ENCODE data around the gene CTSO.
A peak's percentile ranks its signal among the peaks of the same experiment; 100 is the strongest.

CTSO gene

DNA sequence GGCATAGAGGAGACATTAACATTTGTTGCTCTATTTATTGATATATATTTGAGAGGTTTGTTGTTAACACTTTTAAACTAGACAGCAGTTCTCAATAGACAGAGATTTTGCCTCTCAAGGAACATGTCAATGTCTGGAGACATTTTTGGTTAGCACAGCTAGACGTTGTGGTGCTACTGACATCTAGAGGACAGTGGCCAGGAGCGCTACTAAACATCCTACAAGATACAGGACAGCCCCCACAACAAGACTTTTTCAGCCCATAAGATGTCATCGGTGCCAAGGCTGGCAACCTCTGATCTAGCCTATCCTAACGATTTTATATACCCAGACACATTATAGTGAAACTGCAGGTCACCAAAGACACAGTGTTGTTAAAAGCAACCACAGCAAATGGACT is 18.4 kb upstream of the CTSO start:
- TF ChIP-seq, protein P1, sequence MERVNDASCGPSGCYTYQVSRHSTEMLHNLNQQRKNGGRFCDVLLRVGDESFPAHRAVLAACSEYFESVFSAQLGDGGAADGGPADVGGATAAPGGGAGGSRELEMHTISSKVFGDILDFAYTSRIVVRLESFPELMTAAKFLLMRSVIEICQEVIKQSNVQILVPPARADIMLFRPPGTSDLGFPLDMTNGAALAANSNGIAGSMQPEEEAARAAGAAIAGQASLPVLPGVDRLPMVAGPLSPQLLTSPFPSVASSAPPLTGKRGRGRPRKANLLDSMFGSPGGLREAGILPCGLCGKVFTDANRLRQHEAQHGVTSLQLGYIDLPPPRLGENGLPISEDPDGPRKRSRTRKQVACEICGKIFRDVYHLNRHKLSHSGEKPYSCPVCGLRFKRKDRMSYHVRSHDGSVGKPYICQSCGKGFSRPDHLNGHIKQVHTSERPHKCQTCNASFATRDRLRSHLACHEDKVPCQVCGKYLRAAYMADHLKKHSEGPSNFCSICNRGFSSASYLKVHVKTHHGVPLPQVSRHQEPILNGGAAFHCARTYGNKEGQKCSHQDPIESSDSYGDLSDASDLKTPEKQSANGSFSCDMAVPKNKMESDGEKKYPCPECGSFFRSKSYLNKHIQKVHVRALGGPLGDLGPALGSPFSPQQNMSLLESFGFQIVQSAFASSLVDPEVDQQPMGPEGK (CRISPR knock-in tag; IDR thresholded peaks at IDR 0.05; ENCODE audit: borderline replicate concordance) = no peak
- no peak for TF ChIP-seq ISL1 (CRISPR knock-in tag; IDR thresholded peaks at IDR 0.05)
- no peak for TF ChIP-seq CSDC2 (CRISPR knock-in tag; IDR thresholded peaks at IDR 0.05)
- TF ChIP-seq ZFP3 (CRISPR knock-in tag; IDR thresholded peaks at IDR 0.05) = no peak
- no peak for TF ChIP-seq ZNF565 (CRISPR knock-in tag; conservative IDR thresholded peaks at IDR 0.05; ENCODE audit: low read depth)
- TF ChIP-seq, protein P2, sequence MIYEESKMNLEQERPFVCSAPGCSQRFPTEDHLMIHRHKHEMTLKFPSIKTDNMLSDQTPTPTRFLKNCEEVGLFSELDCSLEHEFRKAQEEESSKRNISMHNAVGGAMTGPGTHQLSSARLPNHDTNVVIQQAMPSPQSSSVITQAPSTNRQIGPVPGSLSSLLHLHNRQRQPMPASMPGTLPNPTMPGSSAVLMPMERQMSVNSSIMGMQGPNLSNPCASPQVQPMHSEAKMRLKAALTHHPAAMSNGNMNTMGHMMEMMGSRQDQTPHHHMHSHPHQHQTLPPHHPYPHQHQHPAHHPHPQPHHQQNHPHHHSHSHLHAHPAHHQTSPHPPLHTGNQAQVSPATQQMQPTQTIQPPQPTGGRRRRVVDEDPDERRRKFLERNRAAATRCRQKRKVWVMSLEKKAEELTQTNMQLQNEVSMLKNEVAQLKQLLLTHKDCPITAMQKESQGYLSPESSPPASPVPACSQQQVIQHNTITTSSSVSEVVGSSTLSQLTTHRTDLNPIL (CRISPR knock-in tag; IDR thresholded peaks at IDR 0.05; ENCODE audit: low read depth) = no peak
- no peak for TF ChIP-seq RARB (CRISPR knock-in tag; IDR thresholded peaks at IDR 0.05)
- TF ChIP-seq PPARA (CRISPR knock-in tag; IDR thresholded peaks at IDR 0.05; ENCODE audit: borderline replicate concordance) = no peak
- TF ChIP-seq, protein P3, sequence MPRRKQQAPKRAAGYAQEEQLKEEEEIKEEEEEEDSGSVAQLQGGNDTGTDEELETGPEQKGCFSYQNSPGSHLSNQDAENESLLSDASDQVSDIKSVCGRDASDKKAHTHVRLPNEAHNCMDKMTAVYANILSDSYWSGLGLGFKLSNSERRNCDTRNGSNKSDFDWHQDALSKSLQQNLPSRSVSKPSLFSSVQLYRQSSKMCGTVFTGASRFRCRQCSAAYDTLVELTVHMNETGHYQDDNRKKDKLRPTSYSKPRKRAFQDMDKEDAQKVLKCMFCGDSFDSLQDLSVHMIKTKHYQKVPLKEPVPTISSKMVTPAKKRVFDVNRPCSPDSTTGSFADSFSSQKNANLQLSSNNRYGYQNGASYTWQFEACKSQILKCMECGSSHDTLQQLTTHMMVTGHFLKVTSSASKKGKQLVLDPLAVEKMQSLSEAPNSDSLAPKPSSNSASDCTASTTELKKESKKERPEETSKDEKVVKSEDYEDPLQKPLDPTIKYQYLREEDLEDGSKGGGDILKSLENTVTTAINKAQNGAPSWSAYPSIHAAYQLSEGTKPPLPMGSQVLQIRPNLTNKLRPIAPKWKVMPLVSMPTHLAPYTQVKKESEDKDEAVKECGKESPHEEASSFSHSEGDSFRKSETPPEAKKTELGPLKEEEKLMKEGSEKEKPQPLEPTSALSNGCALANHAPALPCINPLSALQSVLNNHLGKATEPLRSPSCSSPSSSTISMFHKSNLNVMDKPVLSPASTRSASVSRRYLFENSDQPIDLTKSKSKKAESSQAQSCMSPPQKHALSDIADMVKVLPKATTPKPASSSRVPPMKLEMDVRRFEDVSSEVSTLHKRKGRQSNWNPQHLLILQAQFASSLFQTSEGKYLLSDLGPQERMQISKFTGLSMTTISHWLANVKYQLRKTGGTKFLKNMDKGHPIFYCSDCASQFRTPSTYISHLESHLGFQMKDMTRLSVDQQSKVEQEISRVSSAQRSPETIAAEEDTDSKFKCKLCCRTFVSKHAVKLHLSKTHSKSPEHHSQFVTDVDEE (CRISPR knock-in tag; IDR thresholded peaks at IDR 0.05) = no peak
- no peak for TF ChIP-seq GLIS3 (CRISPR knock-in tag; IDR thresholded peaks at IDR 0.05)
- no peak for TF ChIP-seq TOX (CRISPR knock-in tag; IDR thresholded peaks at IDR 0.05; ENCODE audit: borderline replicate concordance)
- no peak for TF ChIP-seq OSR1 (CRISPR knock-in tag; IDR thresholded peaks at IDR 0.05)
- TF ChIP-seq, protein P4, sequence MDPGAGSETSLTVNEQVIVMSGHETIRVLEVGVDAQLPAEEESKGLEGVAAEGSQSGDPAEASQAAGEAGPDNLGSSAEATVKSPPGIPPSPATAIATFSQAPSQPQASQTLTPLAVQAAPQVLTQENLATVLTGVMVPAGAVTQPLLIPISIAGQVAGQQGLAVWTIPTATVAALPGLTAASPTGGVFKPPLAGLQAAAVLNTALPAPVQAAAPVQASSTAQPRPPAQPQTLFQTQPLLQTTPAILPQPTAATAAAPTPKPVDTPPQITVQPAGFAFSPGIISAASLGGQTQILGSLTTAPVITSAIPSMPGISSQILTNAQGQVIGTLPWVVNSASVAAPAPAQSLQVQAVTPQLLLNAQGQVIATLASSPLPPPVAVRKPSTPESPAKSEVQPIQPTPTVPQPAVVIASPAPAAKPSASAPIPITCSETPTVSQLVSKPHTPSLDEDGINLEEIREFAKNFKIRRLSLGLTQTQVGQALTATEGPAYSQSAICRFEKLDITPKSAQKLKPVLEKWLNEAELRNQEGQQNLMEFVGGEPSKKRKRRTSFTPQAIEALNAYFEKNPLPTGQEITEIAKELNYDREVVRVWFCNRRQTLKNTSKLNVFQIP (CRISPR knock-in tag; IDR thresholded peaks at IDR 0.05; ENCODE audit: borderline replicate concordance, low read depth) = no peak
- no peak for TF ChIP-seq ESRRG (CRISPR knock-in tag; IDR thresholded peaks at IDR 0.05)
- TF ChIP-seq, protein P5, sequence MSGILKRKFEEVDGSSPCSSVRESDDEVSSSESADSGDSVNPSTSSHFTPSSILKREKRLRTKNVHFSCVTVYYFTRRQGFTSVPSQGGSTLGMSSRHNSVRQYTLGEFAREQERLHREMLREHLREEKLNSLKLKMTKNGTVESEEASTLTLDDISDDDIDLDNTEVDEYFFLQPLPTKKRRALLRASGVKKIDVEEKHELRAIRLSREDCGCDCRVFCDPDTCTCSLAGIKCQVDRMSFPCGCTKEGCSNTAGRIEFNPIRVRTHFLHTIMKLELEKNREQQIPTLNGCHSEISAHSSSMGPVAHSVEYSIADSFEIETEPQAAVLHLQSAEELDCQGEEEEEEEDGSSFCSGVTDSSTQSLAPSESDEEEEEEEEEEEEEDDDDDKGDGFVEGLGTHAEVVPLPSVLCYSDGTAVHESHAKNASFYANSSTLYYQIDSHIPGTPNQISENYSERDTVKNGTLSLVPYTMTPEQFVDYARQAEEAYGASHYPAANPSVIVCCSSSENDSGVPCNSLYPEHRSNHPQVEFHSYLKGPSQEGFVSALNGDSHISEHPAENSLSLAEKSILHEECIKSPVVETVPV (CRISPR knock-in tag; IDR thresholded peaks at IDR 0.05) = no peak
- ATAC-seq = peak; percentile 85

DNA sequence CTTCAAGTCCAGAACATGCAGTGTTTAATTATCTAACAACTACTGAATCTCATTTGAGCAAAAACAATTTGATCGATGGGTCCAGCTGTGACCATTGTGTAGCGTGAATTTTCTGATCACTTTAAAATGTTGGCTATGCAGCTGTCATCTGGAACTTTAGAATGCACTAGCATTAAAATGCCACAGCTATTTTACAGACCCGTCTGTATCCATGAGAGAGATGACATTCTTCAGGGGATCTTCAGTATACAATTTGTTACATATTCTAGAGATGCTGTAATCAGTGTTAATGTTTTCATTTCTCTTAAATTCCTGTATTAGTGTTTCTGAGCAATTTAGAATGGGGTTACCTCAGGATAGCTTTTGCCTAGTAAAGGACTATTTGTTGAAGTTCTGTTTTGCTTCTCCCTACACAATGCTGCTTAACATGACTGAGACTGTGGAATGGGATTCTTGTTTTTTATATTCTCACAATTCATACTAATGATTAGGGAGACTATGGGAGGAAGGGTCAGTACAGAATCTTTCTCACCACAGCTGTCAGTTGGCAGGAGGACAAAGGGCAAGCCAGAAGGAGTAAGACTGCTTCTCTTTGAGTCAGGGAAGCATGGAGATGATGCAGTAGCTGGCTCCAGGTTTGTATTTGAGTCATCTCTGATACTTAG is 13.2 kb upstream of the CTSO start:
- TF ChIP-seq ZNF70 (CRISPR knock-in tag; IDR thresholded peaks at IDR 0.05) (no peak), PPARA (CRISPR knock-in tag; IDR thresholded peaks at IDR 0.05; ENCODE audit: borderline replicate concordance) (no peak), ZFP3 (CRISPR knock-in tag; IDR thresholded peaks at IDR 0.05) (no peak), GLIS3 (CRISPR knock-in tag; IDR thresholded peaks at IDR 0.05) (no peak), SNAI2 (CRISPR knock-in tag; IDR thresholded peaks at IDR 0.05) (no peak), ESRRG (CRISPR knock-in tag; IDR thresholded peaks at IDR 0.05) (no peak), BACH2 (CRISPR knock-in tag; IDR thresholded peaks at IDR 0.05; ENCODE audit: borderline replicate concordance) (no peak), ZFP30 (CRISPR knock-in tag; IDR thresholded peaks at IDR 0.05) (no peak), TOX (CRISPR knock-in tag; IDR thresholded peaks at IDR 0.05; ENCODE audit: borderline replicate concordance) (no peak)
- TF ChIP-seq, protein P3 (CRISPR knock-in tag; IDR thresholded peaks at IDR 0.05) = no peak
- TF ChIP-seq, protein P5 (CRISPR knock-in tag; IDR thresholded peaks at IDR 0.05) = no peak
- TF ChIP-seq, protein P2 (CRISPR knock-in tag; IDR thresholded peaks at IDR 0.05; ENCODE audit: low read depth) = no peak
- ATAC-seq = no peak

Data from SK-N-SH treated with all-trans-retinoic acid at 6 μM for 48 hours (cell line).